Cardiac septum (tissue), 1 donor: Measurements from ENCODE around the gene ZFAND2B. TPM values are rescaled to one million over a fixed set of nuclear protein-coding genes. Genes with fewer than 3 reads are reported as not detected.

ENCODE experiments used
- DNase-seq: peaks from one replicate; pipeline ENCODE4 v3.0.0-alpha.2; 2020; ENCODE audit warnings: low spot score
- intact Hi-C: fragments of 100-400 bp; cut with DNase I; formaldehyde crosslinking; loops from one replicate; pipeline ENCODE4 v1.14.0; 2022
- total RNA-seq: library from RNA; stranded (reverse); fragmentation: NEBNext Ultra II Directional; extraction: Animal tissue kit (Norgen Biotek cat#: 25700); gene quantifications from one replicate; pipeline ENCODE4 v1.2.1, GENCODE V29; 2021
- donor health status: DM: no; HTN: no; CAD: no.

ZFAND2B gene
- total RNA-seq, 1 donor from 2014 or later: 23.9 TPM

DNA sequence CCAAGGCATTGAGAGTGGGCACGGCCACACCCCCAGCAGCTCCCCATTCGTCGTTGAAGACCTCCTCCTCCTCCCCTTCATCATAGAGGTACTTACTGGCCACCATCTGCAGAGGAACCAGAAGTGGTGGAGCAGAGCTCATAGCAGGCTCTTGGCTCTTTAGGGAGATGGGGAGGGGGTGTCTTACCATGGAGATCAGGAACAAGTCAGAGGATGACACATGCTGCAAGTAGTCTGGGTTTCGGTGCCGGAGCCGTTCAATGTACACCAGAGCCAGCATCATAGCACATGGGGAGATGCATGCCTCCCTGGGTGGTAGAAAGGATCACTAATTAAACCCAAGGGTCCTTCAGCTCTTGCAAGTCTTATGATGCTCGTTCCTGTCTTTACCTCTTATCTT lies 31.8 kb upstream of the ZFAND2B start:
- intact Hi-C loops: loop anchor here (5.0 kb wide), 1 partner anchor 212 kb away; the partner anchor contains the start of gene DNPEP
- no peak for DNase-seq

DNA sequence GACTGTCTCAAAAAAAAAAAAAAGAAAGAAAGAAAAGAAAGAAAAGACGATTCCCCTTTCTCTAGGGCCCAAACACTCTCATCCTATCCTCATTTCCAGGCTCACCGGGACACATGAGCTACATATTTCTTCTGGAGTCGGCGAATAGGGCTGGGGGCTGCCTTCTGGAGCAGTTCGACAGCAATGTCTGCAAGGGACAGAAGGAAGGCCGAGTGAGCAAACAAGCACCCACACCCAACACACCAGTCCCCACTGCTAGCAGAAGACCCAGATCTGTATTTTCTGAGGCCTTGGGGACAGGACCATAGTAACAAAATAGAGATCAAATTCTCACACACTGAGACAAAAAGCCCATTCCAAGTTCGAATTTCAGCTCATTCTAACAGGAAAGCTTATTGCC lies 31.1 kb upstream of the ZFAND2B start:
- DNase-seq: no peak
- intact Hi-C loops: loop anchor here (5.0 kb wide), 1 partner anchor 212 kb away; the partner anchor contains the start of gene DNPEP

DNA sequence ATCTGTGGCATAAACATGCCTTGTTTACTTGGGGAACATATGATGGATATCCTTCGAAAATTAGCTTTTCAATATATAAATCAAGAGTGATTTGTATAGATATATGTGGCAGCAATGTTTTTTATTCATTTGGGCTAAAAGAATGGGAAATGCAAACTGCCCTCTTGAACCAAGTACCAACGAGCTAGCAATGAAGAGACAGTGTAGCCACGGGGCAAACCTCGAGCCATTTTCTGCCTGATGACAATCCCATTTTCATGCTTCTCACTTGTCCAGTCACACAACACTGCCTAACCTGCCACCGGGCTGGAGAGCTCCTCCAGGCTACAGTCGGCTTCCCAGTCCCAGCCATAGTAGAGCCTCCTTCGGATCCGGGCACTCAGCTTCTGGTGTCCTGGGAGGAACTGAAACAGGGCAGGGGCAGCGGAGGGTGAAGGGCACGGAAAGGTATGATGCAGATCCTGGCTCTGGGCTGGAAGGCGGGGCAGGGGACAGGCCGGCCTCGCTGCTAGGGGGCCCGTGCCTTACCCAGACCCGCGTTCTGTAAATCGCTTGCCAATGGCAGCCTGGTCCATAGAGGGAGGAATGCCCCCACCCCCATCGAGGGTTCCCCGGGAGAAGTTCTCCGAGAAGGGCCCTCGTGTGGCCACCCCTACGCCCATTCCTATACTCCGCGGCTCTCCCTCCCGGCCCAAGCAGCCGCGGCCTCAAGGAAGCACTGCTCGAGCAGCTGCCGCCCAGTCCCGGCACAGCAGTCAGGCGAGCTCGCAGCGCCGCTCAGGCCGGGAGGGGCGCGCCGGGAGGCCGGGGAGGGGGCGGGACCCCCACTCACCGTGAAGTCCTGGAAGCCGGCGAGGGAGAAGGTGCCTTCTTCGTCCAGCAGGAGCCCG lies 30.4 kb upstream of the ZFAND2B start:
- intact Hi-C loops: loop anchor here (1.0 to 5.0 kb wide), 3 partner anchors 31 to 211 kb away; partner anchors contain the start of genes DNPEP and ZFAND2B
- peak; percentile 80 for DNase-seq

DNA sequence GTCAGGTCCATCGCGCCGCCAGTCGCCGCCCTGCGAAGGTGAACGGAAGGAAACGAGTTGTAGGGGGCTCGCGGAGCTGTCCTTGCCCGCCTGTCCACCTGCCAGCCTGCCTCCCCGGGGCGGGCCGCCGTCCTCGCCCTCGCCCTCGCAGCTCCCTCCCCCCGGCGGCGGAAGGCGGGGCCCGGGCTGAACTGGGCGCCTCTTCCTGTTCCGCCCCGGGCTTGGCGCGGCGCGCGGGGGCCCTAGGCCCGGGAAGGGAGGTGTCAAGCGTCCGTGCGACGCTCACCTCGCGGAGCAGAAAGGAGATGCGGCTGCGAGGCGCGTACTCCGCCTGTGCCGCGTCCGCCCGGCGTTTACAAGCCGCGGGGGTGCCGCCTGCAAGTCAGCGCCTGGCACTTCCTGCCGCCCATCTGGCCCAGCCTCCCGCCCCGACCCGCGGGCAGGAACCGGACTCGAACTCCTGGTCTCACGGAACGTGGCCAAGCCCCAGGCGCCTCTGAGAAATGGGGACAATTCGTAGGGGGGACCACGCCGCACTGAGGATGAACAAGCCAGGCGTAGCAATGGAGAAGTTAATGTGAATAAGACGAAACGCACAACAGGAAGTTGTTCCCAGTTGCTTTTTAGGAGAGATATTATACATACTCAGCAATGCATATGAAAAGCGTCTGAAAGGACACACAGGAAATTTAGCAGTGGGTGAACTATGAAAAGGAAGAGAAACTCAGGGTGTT lies 29.6 kb upstream of the ZFAND2B start, which contains the start of gene CNPPD1:
TSS of gene CNPPD1 (minus strand) at position 108 of the 734 bp plus-strand sequence. CDS start at position 11, 97 bp downstream.
- DNase-seq: peak; percentile 94
- intact Hi-C loops: loop anchor here (1.0 to 5.0 kb wide), 5 partner anchors 17 to 210 kb away; partner anchors contain the start of genes DNAJB2, DNPEP, NHEJ1 and ZFAND2B

DNA sequence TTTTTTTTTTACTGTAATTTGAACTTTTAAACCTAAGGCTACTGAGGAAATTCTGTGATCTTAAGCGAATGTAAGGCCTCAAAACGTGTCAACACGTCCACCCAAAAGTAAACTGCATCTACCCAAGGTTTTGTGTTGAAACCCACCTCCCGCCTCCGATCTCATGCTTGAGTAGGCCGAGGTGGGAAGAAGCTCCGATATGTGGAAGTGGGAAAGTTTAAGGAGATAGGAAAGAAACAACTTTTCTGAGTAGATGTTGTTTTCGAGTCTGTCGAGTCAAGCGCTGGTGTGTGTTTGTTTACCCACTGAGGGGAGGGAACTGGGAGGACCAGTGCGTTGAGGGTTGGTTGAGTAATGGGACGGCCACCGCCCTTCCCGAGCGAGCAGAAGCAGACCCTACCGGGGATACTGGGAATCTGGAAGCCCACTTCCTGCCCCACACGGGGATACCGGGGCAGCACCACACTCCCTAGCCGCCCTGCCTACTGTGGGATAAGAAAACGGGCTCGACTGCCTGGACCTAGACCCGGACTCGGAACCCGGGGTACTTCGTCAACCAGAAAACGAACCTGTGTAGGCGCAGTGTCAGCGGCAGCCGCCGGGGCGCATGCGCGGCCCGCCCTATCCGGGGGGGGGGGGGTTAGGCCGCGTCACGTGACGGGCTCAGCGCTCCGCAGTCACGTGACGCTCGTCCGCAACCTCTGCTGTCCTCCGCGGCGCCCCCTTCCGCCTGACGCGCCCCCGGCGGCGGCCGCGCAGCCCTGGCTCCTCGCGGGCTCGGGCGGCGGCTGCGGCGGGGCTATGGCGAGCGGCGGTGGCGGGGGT lies 28.8 kb upstream of the ZFAND2B start, which contains the start of gene RETREG2:
TSS of gene RETREG2 (plus strand) at position 724 of the 825 bp plus-strand sequence. CDS start at position 802, 78 bp downstream.
- intact Hi-C loops: loop anchor here (1.0 to 5.0 kb wide), 5 partner anchors 17 to 210 kb away; partner anchors contain the start of genes ABCB6, DNAJB2, DNPEP and NHEJ1
- DNase-seq: peak; percentile 92

DNA sequence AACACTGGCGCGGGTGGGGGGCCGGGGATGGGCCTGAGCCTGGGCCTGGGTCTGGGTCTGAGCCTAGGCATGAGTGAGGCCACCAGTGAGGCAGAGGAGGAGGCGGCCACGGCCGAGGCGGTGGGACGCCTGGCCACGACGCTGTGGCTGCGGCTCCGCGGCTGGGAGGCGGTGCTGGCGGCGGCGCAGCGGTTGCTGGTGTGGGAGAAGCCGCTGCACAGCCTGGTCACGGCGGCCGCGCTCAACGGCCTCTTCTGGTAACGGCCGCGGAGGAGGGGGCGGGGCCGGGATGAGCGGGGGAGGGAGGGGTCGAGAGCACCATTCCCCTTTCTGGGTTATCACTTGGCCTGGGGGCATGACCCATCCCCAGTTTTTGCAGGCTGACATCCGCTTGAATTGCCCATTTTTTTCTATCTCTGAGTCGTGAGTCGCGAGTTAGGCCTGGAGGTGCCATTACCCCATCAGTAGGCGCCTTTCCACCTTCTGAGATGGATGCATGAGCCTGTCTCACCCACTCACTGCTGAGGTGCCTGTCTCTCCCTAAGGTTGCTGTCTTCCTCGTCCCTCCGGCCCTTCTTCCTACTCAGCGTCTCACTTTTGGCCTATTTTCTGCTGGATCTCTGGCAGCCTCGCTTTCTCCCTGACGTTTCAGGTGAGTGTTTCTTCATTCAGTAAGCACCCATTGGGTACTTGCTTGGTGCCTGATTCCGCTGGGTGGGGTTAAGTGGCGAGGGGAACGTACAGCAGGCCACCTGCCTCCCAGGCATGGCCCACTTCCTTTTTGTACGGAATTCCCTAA lies 28.0 kb upstream of the ZFAND2B start:
- peak; percentile 83 for DNase-seq
- intact Hi-C loops: loop anchor here (2.0 to 5.0 kb wide), 2 partner anchors 40 to 209 kb away; partner anchors contain the start of genes ABCB6 and DNPEP

DNA sequence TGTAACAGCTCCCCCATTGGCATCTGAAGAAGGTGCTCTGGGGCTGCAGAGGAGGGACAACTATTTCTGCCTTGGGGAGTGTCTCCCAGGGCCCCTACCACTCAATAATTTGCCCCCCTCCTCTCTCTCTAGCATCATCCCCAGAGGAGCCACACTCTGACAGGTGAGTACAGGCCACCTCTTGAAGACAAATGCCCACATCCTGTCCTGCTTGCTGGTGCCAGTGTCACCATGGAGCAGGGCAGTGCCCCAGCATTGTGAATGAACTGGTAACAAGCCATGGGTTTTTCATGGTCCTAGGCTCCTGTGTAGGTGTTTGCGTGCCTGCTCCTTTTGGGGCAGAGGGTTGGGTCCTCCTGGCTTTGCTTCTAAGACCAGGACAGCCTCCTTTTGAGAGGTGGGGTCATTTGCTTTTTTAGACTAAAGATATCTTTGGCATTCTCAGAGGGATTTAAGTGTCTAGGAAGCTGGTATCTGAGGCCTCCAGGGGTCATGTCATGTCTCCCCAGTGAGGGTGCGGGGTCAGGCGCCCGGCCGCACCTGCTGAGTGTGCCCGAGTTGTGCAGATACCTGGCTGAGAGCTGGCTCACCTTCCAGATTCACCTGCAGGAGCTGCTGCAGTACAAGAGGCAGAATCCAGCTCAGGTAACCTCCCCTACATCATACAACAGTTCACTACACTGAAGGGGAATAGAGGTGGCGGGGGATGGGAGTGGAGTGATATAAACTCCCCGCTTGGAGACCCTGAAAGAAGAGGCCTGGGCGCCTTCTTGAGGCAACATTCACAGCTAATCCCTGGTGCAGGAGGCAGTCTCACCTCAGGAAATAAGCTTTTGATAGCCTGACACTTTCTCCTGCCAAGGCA lies 26.7 kb upstream of the ZFAND2B start:
- intact Hi-C loops: loop anchor here (2.0 to 5.0 kb wide), 2 partner anchors 39 to 207 kb away; partner anchors contain the start of genes ABCB6 and DNPEP
- no peak for DNase-seq

DNA sequence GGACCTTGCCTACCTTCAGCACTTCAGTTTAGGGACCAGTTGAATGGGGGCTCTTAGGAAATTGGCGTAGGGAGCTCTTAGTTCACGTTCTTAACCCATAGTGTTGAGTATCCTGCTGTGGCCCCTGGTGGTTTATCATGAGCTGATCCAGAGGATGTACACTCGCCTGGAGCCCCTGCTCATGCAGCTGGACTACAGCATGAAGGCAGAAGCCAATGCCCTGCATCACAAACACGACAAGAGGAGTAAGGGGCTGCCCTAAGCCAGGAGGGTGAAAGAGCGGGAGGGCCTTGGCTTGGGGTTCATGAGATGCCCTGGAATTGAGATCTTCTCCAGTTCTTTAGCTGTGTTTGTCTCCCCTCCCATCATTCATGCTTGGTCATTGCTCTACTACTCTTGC lies 25.6 kb upstream of the ZFAND2B start:
- DNase-seq: no peak
- intact Hi-C loops: no loop called here

DNA sequence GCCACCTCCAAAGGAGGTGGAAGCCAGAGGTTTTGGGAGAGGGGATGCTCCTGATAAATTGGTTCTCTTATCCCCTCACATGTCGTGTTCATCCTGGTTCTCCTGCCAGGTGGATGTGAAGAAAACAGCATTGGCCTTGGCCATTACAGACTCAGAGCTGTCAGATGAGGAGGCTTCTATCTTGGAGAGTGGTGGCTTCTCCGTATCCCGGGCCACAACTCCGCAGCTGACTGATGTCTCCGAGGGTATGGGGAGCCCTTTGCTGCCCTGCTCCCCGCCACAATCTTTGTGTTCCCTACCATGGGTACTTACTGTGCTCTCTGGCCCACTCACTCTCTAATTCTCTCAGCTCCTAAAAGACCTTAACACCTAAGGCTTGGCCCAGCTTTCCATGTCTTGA lies 25.1 kb upstream of the ZFAND2B start:
- no peak for DNase-seq
- intact Hi-C loops: no loop called here

DNA sequence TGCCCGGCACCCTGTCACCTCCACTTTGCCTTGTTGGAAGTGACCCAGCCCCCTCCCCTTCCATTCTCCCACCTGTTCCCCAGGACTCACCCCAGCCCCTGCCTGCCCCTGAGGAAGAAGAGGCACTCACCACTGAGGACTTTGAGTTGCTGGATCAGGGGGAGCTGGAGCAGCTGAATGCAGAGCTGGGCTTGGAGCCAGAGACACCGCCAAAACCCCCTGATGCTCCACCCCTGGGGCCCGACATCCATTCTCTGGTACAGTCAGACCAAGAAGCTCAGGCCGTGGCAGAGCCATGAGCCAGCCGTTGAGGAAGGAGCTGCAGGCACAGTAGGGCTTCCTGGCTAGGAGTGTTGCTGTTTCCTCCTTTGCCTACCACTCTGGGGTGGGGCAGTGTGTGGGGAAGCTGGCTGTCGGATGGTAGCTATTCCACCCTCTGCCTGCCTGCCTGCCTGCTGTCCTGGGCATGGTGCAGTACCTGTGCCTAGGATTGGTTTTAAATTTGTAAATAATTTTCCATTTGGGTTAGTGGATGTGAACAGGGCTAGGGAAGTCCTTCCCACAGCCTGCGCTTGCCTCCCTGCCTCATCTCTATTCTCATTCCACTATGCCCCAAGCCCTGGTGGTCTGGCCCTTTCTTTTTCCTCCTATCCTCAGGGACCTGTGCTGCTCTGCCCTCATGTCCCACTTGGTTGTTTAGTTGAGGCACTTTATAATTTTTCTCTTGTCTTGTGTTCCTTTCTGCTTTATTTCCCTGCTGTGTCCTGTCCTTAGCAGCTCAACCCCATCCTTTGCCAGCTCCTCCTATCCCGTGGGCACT lies 24.0 kb upstream of the ZFAND2B start:
- no peak for DNase-seq
- intact Hi-C loops: no loop called here

DNA sequence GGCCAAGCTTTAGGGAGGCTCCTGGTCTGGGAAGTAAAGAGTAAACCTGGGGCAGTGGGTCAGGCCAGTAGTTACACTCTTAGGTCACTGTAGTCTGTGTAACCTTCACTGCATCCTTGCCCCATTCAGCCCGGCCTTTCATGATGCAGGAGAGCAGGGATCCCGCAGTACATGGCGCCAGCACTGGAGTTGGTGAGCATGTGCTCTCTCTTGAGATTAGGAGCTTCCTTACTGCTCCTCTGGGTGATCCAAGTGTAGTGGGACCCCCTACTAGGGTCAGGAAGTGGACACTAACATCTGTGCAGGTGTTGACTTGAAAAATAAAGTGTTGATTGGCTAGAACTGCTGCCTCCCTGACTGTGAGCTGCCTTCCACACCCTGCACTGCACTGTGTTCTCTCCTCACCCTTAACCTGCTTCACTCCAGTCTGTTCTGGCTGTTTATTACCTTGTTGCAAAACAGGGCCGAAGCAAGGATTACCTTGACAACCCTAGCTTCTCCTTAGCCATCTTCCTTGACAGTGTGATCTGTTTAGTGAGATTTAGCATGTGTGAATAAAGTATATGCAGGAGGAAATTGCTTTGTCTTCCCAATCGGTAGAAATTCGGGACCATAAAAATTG lies 23.3 kb upstream of the ZFAND2B start:
- intact Hi-C loops: no loop called here
- DNase-seq: no peak

DNA sequence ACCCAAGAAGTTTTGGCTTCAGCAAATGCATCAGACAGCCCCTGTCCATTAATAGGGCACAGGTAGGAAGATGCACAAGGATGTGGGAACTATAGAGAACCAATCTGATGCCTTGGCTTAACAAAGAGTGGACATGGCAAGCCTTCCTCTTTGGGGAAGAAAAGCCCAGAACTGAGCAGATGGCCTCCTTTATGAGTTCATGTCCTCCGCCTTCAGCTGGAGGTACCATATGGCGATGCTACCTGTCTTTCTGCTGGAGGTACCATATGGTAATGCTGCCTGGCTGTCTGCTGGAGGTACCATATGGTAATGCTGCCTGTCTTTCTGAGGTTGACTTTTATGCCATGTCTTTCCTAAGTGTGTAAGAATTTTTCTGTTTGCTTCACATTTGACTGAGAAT lies 22.5 kb upstream of the ZFAND2B start:
- DNase-seq: no peak
- intact Hi-C loops: no loop called here

DNA sequence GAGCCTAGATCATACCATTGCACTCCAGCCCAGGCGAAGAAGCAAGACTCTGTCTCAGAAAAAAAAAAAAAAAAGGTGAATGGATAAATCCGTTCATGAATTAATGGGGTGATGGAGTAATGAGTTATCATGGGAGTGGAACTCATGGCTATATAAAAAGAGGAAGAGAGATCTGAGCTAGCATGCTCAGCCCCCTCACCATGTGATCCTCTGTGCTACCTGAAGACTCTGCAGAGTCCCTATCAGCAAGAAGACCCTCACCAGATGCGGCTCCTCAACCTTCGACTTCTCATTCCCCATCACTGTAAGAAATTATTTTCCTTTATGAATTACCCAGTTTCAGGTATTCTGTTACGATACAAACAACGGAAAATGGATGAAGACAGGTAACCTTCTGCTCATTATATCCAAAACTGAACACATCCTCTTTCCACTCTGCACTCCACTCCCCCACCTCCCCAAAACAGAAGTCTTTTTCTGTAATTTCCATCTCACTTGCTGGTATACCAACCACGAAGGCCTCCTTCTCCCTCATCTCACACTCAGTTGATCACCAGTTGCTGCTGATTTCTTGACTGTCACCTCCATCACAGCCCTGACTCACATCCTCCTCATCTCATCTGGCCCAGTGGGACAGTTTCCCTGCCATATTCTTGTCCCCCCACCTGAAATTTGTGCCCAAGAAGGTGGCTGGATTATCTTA lies 19.7 kb upstream of the ZFAND2B start:
- intact Hi-C loops: no loop called here
- DNase-seq: no peak

DNA sequence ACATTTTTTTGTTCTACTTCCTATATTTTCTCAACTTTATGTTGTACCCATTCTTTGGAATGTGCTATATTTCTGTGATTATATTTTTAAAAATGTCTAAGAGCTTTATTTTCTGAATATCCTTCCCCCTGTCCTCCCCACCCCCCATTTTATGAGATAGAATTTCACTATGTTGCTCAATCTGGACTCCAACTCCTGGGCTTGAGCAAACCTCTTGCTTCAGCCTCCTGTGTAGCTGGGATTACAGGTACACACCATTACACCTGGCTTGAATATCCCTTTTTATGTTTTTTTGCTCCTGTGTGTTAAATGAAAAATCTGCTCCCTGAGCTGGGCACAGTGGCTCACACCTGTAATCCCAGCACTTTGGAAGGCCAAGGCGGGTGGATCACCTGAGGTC lies 9.2 kb upstream of the ZFAND2B start:
- intact Hi-C loops: no loop called here
- no peak for DNase-seq

DNA sequence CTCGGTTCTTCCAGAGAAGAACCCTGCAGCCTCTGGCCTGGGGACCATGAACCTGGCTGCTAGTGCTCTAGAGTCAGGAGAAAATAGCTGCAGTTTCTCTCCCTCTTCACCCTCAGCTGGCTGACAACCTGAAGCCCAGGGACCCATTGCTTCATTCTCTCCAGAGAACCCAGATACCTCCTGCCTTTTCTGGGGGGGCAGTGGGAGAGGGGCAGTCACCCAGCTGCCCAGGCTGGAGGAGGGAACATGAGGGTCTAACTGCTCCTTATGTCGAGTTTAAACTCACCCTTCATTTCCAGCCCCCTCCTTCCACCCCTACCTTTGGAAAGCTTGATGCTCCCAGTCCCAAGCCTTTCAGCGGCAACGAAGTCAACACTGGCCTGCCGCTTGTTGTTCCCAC lies 7.6 kb upstream of the ZFAND2B start:
- DNase-seq: no peak
- intact Hi-C loops: no loop called here
